Measurements from ENCODE around the gene KRTAP16-1. TPM values are rescaled to one million over a fixed set of nuclear protein-coding genes. Genes with fewer than 3 reads are reported as not detected.

The KRTAP16-1 gene
- total and polyA plus RNA-seq, 2 of the 13 experiments (the other 11 are each of a cell fraction or from before 2014, with no cell fraction given), result not detected

GRCh38 chr17:41331606-41332005, 22.5 kb upstream of the KRTAP16-1 start:
- H3K27ac ChIP-seq (ENCODE audit: extremely low read length, insufficient read depth, low read length), result no peak overlapping the region
- in situ Hi-C loops (cut with HindIII; ENCODE audit: extremely low pct_ligation_motif_present, low pct_unique_long_range_greater_than_20kb) (no loop called here), intact Hi-C loops (cut with micrococcal nuclease; ENCODE audit: unreplicated experiment) (no loop called here)
- TF ChIP-seq MYC (CRISPR knock-in tag; IDR thresholded peaks at IDR 0.05; ENCODE audit: borderline replicate concordance) (no peak), KAT8 (CRISPR knock-in tag; IDR thresholded peaks at IDR 0.05) (no peak), TAF15 (IDR thresholded peaks at IDR 0.05; ENCODE audit: low read depth, low read length, poor library complexity, severe bottlenecking) (no peak), RFX5 (IDR thresholded peaks at IDR 0.05; ENCODE audit: low read depth, low read length) (no peak), TSC22D2 (CRISPR knock-in tag; IDR thresholded peaks at IDR 0.05; ENCODE audit: borderline replicate concordance) (no peak), ZFP36L1 (CRISPR knock-in tag; IDR thresholded peaks at IDR 0.05) (no peak), ZNF235 (CRISPR knock-in tag; IDR thresholded peaks at IDR 0.05; ENCODE audit: borderline replicate concordance) (no peak), KLF16 (CRISPR knock-in tag; IDR thresholded peaks at IDR 0.05) (no peak), ZNF572 (CRISPR knock-in tag; IDR thresholded peaks at IDR 0.05) (no peak), MTF2 (CRISPR knock-in tag; IDR thresholded peaks at IDR 0.05; ENCODE audit: borderline replicate concordance) (no peak), ZNF652 (CRISPR knock-in tag; IDR thresholded peaks at IDR 0.05; ENCODE audit: borderline replicate concordance, low read depth) (no peak), ZNF788 (CRISPR knock-in tag; IDR thresholded peaks at IDR 0.05; ENCODE audit: borderline replicate concordance) (no peak), ZNF138 (CRISPR knock-in tag; IDR thresholded peaks at IDR 0.05; ENCODE audit: low read depth) (no peak), ZNF468 (CRISPR knock-in tag; IDR thresholded peaks at IDR 0.05) (no peak), HOMEZ (CRISPR knock-in tag; IDR thresholded peaks at IDR 0.05; ENCODE audit: low read depth) (no peak), ZNF562 (CRISPR knock-in tag; IDR thresholded peaks at IDR 0.05; ENCODE audit: borderline replicate concordance) (no peak)
- TF ChIP-seq, protein P1, sequence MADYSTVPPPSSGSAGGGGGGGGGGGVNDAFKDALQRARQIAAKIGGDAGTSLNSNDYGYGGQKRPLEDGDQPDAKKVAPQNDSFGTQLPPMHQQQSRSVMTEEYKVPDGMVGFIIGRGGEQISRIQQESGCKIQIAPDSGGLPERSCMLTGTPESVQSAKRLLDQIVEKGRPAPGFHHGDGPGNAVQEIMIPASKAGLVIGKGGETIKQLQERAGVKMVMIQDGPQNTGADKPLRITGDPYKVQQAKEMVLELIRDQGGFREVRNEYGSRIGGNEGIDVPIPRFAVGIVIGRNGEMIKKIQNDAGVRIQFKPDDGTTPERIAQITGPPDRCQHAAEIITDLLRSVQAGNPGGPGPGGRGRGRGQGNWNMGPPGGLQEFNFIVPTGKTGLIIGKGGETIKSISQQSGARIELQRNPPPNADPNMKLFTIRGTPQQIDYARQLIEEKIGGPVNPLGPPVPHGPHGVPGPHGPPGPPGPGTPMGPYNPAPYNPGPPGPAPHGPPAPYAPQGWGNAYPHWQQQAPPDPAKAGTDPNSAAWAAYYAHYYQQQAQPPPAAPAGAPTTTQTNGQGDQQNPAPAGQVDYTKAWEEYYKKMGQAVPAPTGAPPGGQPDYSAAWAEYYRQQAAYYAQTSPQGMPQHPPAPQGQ (CRISPR knock-in tag; IDR thresholded peaks at IDR 0.05; ENCODE audit: borderline replicate concordance), result no peak
- TF ChIP-seq, protein P2, sequence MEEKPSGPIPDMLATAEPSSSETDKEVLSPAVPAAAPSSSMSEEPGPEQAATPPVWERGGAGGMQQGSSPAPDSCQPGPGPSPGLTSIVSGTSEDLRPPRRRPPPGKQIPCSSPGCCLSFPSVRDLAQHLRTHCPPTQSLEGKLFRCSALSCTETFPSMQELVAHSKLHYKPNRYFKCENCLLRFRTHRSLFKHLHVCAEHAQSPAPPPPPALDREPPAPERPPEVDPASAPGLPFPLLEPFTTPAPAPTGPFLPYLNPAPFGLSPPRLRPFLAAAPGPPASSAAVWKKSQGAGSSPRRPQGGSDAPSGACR (CRISPR knock-in tag; IDR thresholded peaks at IDR 0.05), result no peak
- TF ChIP-seq, protein P3, sequence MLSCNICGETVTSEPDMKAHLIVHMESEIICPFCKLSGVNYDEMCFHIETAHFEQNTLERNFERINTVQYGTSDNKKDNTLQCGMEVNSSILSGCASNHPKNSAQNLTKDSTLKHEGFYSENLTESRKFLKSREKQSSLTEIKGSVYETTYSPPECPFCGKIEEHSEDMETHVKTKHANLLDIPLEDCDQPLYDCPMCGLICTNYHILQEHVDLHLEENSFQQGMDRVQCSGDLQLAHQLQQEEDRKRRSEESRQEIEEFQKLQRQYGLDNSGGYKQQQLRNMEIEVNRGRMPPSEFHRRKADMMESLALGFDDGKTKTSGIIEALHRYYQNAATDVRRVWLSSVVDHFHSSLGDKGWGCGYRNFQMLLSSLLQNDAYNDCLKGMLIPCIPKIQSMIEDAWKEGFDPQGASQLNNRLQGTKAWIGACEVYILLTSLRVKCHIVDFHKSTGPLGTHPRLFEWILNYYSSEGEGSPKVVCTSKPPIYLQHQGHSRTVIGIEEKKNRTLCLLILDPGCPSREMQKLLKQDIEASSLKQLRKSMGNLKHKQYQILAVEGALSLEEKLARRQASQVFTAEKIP (CRISPR knock-in tag; IDR thresholded peaks at IDR 0.05; ENCODE audit: borderline replicate concordance), result no peak
- ChIA-PET CTCF (ENCODE audit: low intra/inter-chr PET ratio, low total read pairs) (no interaction called here), POLR2A (no interaction called here)
- H3K4me1 ChIP-seq (ENCODE audit: insufficient read depth, low read length), result no peaks in the 10 kb centered on the region
- WGBS (ENCODE audit: low lambda C conversion rate), result 31% methylated on average over 7 of the region's 7 CpGs
- H3K4me3 ChIP-seq (replicated peaks in 1 of 3; ENCODE audit: insufficient read depth in 1 of 3, low read depth in 2 of 3, low read length in 3 of 3), result no peak overlapping the region
- H3K9me3 ChIP-seq (ENCODE audit: low read length), result no peaks in the 10 kb centered on the region
- no peaks in the 10 kb centered on the region for H3K36me3 ChIP-seq (replicated peaks in 1 of 2; ENCODE audit: control insufficient read depth in 1 of 2, insufficient read depth in 2 of 2, low read length in 2 of 2)
- H3K79me2 ChIP-seq (ENCODE audit: insufficient read depth, low read length), result no peaks in the 10 kb centered on the region
- ATAC-seq (no peak), FAIRE-seq (no peak), DNase-seq (ENCODE audit: low spot score) (no peak)
- H3K27me3 ChIP-seq (ENCODE audit: control insufficient read depth in 1 of 2, insufficient read depth in 2 of 2, low read length in 2 of 2), result peaks cover 0 to 13% of the 10 kb centered on the region in 2 experiments; a peak in 2 of 5 replicates
- no peak overlapping the region for H3K9ac ChIP-seq (ENCODE audit: insufficient read depth, low read depth, low read length)
- no peak overlapping the region for H3K4me2 ChIP-seq (ENCODE audit: low read depth, low read length)
- no peak overlapping the region for H2AFZ ChIP-seq (ENCODE audit: low read length)
- no peaks in the 10 kb centered on the region for H4K20me1 ChIP-seq (ENCODE audit: insufficient read depth, low read length)
- BruUV-seq (replicated peaks), result no TSS peak

Measured in HepG2 (cell line).